ENCODE measurements around the gene UTRN. TPM values are rescaled to one million over a fixed set of nuclear protein-coding genes. Genes with fewer than 3 reads are reported as not detected.

The UTRN gene
- total RNA-seq, 2 experiments from 2014 or later = 17.5 to 18.1 TPM

DNA sequence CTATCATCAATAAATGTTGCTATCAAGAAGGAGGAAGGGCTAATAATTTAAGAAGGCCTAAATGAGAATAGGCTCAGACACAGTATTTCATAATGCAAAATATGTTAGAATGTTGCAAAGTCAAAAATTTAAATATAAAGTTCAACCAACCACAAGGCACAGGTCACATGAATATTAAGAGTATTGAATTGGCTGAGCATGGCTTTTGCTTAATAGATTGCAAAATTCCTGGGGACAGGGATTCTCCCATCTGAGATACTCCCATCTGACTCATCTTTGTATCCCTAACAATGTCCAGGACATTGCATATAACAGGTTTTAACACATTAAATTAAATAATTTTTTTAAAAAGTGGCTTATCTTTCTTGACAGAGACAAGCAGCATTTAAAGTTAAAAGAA, 32.9 kb upstream of the UTRN start:
- no peak for DNase-seq (ENCODE audit: low spot score)
- H3K9me3 ChIP-seq (ENCODE audit: low read length) = no peaks in the 10 kb centered on the region
- no peak for TF ChIP-seq EZH2phosphoT487 (IDR thresholded peaks at IDR 0.05; ENCODE audit: borderline replicate concordance, low read depth, low read length)
- H3K79me2 ChIP-seq (ENCODE audit: insufficient read depth, low read depth, low read length) = no peaks in the 10 kb centered on the region
- H4K20me1 ChIP-seq (ENCODE audit: insufficient read depth, low read length) = no peaks in the 10 kb centered on the region
- no peak overlapping the region for H2AFZ ChIP-seq (ENCODE audit: low read length)
- H3K27ac ChIP-seq (ENCODE audit: low read depth, low read length, poor library complexity, severe bottlenecking) = no peak overlapping the region
- intact Hi-C loops (cut with micrococcal nuclease; ENCODE audit: unreplicated experiment) = no loop called here
- no peak overlapping the region for H3K4me3 ChIP-seq (ENCODE audit: low read depth, low read length, poor library complexity, severe bottlenecking)
- H3K9me2 ChIP-seq (ENCODE audit: insufficient read depth, low read length) = no peaks in the 10 kb centered on the region
- CTCF ChIA-PET (ENCODE audit: unreplicated experiment) = no interaction called here
- no TSS peak for BruUV-seq (replicated peaks)
- H3K4me2 ChIP-seq (ENCODE audit: low read length) = no peak overlapping the region
- no peaks in the 10 kb centered on the region for H3K36me3 ChIP-seq (ENCODE audit: insufficient read depth, low read length)
- H3K4me1 ChIP-seq (ENCODE audit: insufficient read depth, low read length, poor library complexity, severe bottlenecking) = no peaks in the 10 kb centered on the region
- POLR2A ChIA-PET = interaction anchor here (0.6 to 1.4 kb wide), 7 partner anchors 11 to 1617 kb away, joined by 3 to 4 read pairs (median 3); no protein-coding TSS in a partner anchor

DNA sequence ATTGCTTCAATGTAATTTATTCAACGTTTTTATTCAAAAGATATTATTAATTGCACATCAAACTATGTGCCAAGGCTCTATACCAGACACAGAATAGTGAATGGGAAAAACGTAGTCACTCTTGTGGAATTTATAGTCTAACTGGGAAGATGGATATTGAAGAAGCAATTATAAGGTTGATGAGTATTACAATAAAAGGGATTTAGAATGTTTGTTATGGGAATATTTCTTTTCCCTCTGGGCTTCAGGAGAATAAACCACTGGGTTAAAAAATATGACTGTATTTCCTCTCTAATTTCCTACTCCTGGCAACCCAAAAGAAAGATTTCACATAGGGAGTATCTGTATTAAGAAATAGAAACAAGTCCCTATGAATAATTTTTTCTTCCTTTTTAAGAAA, 25.1 kb upstream of the UTRN start:
- H2AFZ ChIP-seq (ENCODE audit: low read length) = no peak overlapping the region
- no peaks in the 10 kb centered on the region for H3K9me2 ChIP-seq (ENCODE audit: insufficient read depth, low read length)
- intact Hi-C loops (cut with micrococcal nuclease; ENCODE audit: unreplicated experiment) = no loop called here
- BruUV-seq (replicated peaks) = no TSS peak
- TF ChIP-seq, protein P1, sequence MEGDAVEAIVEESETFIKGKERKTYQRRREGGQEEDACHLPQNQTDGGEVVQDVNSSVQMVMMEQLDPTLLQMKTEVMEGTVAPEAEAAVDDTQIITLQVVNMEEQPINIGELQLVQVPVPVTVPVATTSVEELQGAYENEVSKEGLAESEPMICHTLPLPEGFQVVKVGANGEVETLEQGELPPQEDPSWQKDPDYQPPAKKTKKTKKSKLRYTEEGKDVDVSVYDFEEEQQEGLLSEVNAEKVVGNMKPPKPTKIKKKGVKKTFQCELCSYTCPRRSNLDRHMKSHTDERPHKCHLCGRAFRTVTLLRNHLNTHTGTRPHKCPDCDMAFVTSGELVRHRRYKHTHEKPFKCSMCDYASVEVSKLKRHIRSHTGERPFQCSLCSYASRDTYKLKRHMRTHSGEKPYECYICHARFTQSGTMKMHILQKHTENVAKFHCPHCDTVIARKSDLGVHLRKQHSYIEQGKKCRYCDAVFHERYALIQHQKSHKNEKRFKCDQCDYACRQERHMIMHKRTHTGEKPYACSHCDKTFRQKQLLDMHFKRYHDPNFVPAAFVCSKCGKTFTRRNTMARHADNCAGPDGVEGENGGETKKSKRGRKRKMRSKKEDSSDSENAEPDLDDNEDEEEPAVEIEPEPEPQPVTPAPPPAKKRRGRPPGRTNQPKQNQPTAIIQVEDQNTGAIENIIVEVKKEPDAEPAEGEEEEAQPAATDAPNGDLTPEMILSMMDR (conservative IDR thresholded peaks at IDR 0.05; ENCODE audit: low read length) = no peak
- no peak for DNase-seq (ENCODE audit: low spot score)
- H4K20me1 ChIP-seq (ENCODE audit: insufficient read depth, low read length) = no peaks in the 10 kb centered on the region
- CTCF ChIA-PET (ENCODE audit: unreplicated experiment) = no interaction called here
- H3K36me3 ChIP-seq (ENCODE audit: insufficient read depth, low read length) = no peaks in the 10 kb centered on the region
- H3K4me2 ChIP-seq (ENCODE audit: low read length) = no peak overlapping the region
- H3K4me1 ChIP-seq (ENCODE audit: insufficient read depth, low read length, poor library complexity, severe bottlenecking) = no peaks in the 10 kb centered on the region
- no peak overlapping the region for H3K4me3 ChIP-seq (ENCODE audit: low read depth, low read length, poor library complexity, severe bottlenecking)
- H3K9me3 ChIP-seq (ENCODE audit: low read length) = no peaks in the 10 kb centered on the region
- H3K79me2 ChIP-seq (ENCODE audit: insufficient read depth, low read depth, low read length) = no peaks in the 10 kb centered on the region
- H3K27ac ChIP-seq (ENCODE audit: low read depth, low read length, poor library complexity, severe bottlenecking) = no peak overlapping the region
- POLR2A ChIA-PET = no interaction called here

DNA sequence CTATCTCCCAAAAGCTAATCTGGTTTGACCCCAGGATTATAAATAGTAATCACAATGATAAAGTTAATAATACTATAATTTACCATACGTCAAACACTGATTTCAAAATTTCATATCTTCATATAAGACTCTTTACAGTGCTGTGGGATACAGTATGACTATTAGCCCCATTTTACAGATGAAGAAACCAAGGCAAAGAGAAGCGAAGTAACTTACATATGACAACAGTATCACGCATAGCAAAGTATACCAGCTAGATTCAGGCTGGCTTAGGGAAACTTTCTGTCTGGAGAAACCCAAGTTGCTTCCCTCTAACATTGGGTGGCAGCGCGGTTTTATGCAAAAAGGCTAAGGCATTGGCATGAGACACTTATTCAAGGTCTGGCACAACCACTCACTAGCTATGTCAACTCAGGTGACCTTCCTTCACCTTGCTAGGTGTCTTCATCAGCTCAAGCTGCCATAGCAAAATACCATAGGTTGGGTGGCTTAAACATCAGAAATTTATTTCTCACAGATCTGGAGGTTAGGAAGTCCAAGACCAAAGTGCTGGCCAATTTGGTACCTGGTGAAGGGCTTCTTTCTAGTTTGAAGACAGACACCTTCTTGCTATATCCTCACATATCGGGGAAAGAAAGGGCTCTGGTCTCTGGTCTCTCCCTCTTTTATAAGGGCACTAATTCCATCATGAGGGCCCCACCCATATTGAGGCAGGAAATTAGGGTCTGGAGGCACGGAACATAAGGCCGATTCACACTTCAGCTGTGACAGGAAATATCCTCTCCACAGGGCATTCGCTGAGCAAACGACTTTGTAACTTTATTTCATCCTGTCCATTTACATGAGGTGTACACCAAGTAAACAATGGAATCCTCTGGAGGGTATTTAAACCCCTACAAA, 22.4 kb upstream of the UTRN start:
- no peaks in the 10 kb centered on the region for H3K4me1 ChIP-seq (ENCODE audit: insufficient read depth, low read length, poor library complexity, severe bottlenecking)
- H4K20me1 ChIP-seq (ENCODE audit: insufficient read depth, low read length) = no peaks in the 10 kb centered on the region
- no peak overlapping the region for H3K4me2 ChIP-seq (ENCODE audit: low read length)
- no TSS peak for BruUV-seq (replicated peaks)
- DNase-seq (ENCODE audit: low spot score) = peak; percentile 10
- H3K9me3 ChIP-seq (ENCODE audit: low read length) = no peaks in the 10 kb centered on the region
- CTCF ChIA-PET (ENCODE audit: unreplicated experiment) = no interaction called here
- H3K27ac ChIP-seq (ENCODE audit: low read depth, low read length, poor library complexity, severe bottlenecking) = no peak overlapping the region
- intact Hi-C loops (cut with micrococcal nuclease; ENCODE audit: unreplicated experiment) = no loop called here
- H3K79me2 ChIP-seq (ENCODE audit: insufficient read depth, low read depth, low read length) = no peaks in the 10 kb centered on the region
- POLR2A ChIA-PET = interaction anchor here (0.6 kb wide), 1 partner anchor 257 kb away, joined by 3 read pairs; no protein-coding TSS in a partner anchor
- no peaks in the 10 kb centered on the region for H3K36me3 ChIP-seq (ENCODE audit: insufficient read depth, low read length)
- no peaks in the 10 kb centered on the region for H3K9me2 ChIP-seq (ENCODE audit: insufficient read depth, low read length)
- no peak overlapping the region for H3K4me3 ChIP-seq (ENCODE audit: low read depth, low read length, poor library complexity, severe bottlenecking)
- TF ChIP-seq, protein P1 (conservative IDR thresholded peaks at IDR 0.05; ENCODE audit: low read length) = 0 out of 2 replicates have a peak, but pooled peaks have one; percentile 19
- TF ChIP-seq EZH2phosphoT487 (IDR thresholded peaks at IDR 0.05; ENCODE audit: borderline replicate concordance, low read depth, low read length) = no peak
- no peak overlapping the region for H2AFZ ChIP-seq (ENCODE audit: low read length)

Data from OCI-LY7 (cell line).